ENCODE results near the gene ZBTB7C.

ZBTB7C gene

GRCh38 chr18:48000701-48001100, 408.5 kb downstream of the ZBTB7C start:
- no peak for DNase-seq (ENCODE audit: low read depth, low spot score)

DNA sequence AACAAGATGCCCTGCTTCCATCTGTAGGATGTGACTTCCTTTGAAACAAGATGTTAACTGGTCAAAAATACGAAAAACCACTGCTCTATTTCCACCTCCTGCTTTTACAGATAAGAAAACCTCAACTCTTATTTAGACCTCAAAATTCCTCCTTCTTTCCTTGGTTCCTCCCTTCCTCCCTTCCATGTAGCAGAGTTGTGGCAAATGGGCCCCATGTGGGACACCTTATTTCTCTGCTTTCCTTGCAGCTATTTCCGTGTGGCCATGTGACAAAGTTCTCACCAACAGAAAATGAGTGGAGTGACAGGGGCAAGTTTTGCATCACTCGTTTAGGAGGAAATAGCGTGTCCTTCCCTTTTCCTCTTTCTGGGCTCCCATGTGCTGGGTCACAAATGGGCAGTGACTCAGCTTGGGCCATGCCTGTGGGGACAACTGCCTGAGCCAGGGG, 409.4 kb downstream of the ZBTB7C start:
- DNase-seq (ENCODE audit: low read depth, low spot score) = no peak

DNA sequence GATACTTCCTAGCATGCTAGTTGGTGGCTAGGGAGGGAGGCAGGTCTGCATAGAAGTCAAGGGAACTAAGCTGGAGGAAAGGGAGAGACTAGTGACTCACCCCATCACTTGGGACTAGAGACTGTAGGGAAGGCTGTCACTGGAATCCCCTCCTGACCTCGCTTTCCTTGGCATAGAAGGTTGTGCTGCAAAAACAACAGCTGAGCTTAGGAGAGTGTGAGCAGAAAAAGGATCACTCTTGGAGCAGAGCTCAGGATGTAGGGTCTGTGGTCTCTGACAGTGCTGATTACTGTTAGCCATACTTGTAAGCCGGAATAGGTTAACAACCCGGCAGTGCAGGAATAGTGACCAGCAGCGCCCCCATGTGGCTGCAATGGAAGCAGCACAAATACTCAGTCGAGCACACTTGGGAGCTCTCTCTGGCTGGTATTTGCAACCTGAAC, 411.8 kb downstream of the ZBTB7C start:
- no peak for DNase-seq (ENCODE audit: low read depth, low spot score)

- DNase-seq (ENCODE audit: low read depth, low spot score) = no peak
Observed at GRCh38 chr18:47996091-47996541, 413.1 kb downstream of the ZBTB7C start.

DNA sequence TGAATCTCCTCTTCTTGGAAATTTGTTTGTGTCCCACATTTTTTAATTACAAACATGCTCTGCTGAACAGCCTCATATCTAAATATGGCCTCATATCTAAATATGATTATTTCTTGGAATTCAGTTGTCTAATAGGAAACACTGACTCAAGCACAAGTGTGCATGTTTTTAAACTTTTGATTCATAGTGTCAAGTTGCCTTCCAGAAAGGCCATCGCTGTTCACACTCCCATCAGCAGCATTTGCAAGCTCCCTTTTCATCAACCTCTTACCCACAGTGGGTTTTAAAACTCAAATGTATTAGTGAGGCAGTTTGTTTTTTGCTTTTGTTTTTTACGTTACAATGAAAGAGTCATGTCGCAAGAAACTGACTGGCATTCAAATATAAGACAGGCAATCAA, 413.5 kb downstream of the ZBTB7C start:
- no peak for DNase-seq (ENCODE audit: low read depth, low spot score)

- no peak for DNase-seq (ENCODE audit: low read depth, low spot score)
Observed at GRCh38 chr18:47993409-47993808, 415.8 kb downstream of the ZBTB7C start.

GRCh38 chr18:47992976-47993375, 416.2 kb downstream of the ZBTB7C start:
- DNase-seq (ENCODE audit: low read depth, low spot score) = no peak

DNA sequence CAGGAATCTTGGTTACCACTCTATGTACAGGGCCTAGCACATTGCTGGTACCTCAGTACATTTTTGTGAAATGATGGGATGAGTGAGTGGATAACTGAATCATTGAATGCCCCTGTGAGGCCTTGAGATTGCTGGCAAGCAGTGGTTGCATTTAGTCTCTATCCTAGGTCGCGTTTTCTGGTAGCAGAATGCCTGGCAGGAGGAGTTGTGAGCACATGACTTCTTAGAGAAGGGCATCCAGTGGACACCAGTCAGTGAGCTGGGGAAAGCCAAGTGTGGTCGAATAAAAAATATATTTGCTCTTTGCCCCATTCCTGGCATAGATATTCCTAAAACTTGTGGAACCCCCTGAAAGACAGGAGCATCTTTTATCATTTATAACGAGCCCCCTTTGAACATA, 416.9 kb downstream of the ZBTB7C start:
- no peak for DNase-seq (ENCODE audit: low read depth, low spot score)

GRCh38 chr18:47990981-47991380, 418.2 kb downstream of the ZBTB7C start:
- DNase-seq (ENCODE audit: low read depth, low spot score) = no peak

- no peak for DNase-seq (ENCODE audit: low read depth, low spot score)
Observed at GRCh38 chr18:47987388-47987699, 421.8 kb downstream of the ZBTB7C start.

DNA sequence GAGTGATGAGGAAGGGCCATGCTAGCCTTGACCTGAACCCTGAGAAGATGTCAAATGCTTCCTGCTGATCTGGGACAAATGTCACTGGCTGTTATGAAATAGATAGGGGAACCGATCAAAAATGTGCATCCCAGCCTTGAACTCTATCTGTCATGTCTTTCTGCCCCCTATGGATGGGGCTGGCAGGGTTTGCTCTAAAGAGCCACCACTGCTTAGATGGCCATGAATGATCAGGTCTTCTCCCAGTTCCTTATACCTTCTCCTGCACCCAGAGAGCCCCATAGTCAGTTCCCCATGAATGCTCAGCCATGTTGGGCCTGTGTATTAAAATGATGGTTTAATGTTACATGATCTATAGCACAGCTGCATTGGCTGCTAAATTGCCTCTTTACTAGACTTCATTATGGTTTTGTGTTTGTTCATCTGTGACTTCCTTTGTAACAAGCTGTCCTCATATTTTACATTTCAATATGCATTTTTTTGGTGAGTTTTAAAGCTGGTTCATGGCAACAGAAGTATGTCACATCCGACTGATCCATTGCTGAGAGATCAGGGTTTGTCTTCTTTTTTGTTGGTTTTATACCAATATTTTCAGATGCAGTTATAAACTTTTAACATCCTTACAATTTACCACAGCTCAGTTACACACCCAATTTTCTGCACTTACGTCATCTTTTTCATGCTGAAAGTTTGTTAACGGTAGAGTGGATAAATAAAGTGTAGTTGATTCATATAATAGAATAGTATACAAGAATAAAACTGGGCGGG, 422.4 kb downstream of the ZBTB7C start:
- no peak for DNase-seq (ENCODE audit: low read depth, low spot score)

DNA sequence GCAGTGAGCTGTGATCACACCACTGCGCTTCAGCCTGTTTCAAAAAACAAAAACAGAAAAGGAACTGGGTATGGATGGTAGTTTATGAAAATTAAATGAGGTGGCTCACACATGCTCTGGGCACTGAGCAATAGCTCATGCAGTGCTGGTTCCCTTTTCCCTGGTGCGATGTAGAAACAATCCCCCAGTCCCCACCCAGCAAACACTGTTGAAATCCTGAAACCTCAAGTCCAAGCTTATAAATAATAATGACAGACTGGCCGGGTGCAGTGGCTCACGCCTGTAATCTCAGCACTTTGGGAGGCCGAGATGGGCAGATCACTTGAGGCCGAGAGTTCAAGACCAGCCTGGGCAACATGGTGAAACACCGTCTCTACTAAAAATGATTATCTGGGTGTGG, 423.3 kb downstream of the ZBTB7C start:
- no peak for DNase-seq (ENCODE audit: low read depth, low spot score)

- no peak for DNase-seq (ENCODE audit: low read depth, low spot score)
Observed at GRCh38 chr18:47984991-47985390, 424.2 kb downstream of the ZBTB7C start.

- DNase-seq (ENCODE audit: low read depth, low spot score) = no peak
Observed at GRCh38 chr18:47983946-47984345, 425.2 kb downstream of the ZBTB7C start.

- no peak for DNase-seq (ENCODE audit: low read depth, low spot score)
Observed at GRCh38 chr18:47983055-47983454, 426.1 kb downstream of the ZBTB7C start.

GRCh38 chr18:47981830-47982229, 427.4 kb downstream of the ZBTB7C start:
- DNase-seq (ENCODE audit: low read depth, low spot score) = no peak

DNA sequence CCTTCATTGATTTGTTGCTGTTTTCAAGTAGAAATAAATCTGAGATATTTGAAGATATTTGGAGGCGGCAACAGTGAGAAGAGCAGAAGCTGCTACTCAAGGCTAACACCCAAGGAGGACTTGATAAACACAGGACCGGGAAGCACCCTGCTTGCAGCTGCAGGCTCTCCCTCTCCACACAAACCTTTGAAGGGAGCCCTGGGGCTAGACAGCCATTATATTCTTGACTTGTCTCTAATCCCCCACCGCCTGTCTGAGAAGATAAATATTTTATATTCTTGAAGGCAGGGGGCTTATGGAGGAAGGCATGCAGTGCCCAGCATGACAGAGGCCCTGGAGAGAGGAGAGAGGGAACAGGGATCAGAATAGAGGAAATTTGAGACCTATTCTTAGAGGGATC, 427.9 kb downstream of the ZBTB7C start:
- DNase-seq (ENCODE audit: low read depth, low spot score) = no peak

DNA sequence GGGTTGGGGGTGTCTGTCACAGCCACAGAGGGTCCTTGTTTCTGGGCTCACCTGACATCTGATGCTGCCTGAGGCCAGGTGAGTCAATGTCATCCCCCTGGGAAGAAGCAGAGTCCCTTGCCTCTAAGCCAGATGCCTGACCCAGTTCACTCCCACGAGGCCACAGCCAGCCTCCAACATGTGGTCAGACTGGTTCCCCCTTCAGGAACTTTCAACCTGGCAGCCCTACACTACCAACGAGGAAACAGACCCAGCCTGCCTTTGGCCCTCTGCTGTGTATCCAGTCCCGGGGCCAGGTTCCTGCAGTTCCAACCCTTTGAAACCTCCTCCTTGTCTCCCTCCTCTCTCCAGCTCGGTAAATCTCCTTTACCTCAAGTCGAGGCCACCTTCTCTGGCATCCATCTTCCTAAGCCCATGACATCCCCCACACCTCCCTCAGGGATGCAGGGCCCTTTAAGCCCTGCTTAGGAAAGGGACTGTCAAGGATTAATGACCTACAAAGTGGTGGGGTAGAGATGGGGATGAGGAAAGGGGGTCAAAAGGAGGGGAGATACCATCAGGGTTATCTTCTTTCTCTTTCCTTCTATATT, 429.5 kb downstream of the ZBTB7C start:
- DNase-seq (ENCODE audit: low read depth, low spot score) = no peak

DNA sequence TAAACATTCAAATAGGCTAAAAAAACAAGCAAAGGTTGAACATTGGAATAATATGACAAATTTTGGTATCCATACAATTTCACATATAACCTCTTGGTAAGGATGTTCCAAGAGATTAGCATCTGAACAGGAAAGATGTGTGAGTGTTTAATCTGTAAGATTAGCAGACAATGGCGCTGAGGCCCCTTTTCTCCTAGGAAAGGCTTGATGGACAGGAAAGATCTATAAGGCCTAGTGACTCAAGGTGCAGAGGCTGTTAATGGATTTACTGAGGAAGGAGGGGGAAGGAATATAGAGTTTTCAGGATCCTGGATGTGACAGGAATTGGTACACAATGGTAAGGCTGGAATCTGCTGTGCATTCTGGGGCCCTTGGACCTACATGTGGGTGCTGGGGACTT, 430.6 kb downstream of the ZBTB7C start:
- no peak for DNase-seq (ENCODE audit: low read depth, low spot score)

DNA sequence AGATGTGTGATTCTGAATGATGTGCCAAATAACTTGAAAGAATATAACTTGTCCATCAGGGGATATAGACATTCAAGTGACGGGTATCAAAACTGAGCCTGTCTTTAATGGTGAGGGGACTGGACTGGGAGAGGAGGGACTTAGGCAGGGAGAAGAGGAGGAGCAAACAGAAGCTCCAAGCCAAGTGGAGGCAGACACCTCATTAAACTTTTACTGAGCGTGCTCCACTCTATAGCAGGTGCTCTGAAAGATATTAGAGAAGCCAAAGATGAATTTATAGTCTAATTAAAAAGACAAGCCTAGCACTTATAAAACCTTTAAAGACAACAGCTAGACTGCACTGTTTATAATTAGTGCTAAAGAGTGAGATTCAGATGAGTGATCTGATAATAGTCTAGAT, 431.0 kb downstream of the ZBTB7C start:
- no peak for DNase-seq (ENCODE audit: low read depth, low spot score)

All from activated CD4-positive, CD25-positive, alpha-beta regulatory T cell treated with anti-CD3 and anti-CD28 coated beads, Interleukin-2, amount 50 U/mL, for 16 hours (primary cell).